GM21447 (cell line): ENCODE data around the gene RPL7A.
"Not testable (repeated sequence)": the region's sequence is repeated elsewhere in the genome, so short reads cannot be mapped to it uniquely, and the experiment has no call there.

Experiments
- ATAC-seq: cut with Tn5 transposase; IDR thresholded peaks from one replicate; pipeline ENCODE4 v1.9.1; 2021; ENCODE audit not compliant: unreplicated experiment

RPL7A gene

DNA sequence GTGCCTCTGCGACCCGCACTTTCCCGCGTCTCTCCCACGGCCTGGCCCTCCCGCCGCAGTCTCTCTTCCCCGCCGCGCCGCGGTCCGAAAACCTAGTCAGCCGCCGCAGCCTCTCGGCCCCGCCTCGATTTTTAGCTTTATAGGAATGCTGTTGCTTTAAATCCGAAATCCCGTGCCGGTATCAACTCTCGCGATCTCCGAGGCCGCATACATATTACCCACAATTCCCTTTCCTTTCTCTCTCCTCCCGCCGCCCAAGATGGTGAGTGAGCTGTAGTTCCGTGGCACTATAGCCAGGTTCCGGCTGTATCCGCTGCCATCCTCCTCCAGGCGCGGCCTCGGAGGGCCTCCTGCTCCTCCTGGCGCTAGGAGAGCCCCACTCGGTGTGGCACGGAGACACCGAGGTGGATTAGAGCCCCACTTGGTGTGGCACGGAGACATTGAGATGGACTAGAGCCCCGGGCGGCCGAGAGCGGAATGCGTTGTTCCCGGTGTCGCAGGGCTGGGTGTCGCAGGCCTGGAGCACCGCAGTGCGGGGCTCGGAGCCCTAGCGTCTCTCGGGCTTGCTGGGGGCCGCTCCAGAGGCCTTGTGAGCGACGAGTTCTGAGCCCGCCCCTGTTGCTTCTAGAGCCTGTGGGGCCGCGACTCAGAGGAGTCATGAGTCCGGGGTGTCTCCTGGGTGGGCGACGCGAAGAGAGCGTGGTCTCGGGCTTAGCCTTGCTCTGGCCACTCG lies at the start of gene RPL7A, which contains the start of gene MED22:
Gene RPL7A (plus strand): TSS at position 234 of the 733 bp plus-strand sequence. CDS start 26 bp downstream, at position 260.
Gene MED22 (minus strand): TSS at position 147 of the 733 bp plus-strand sequence. CDS start 1,469 bp downstream, outside the sequence.
- peak; percentile 67 for ATAC-seq

- not testable (repeated sequence) for ATAC-seq
These were observed 48.0 kb upstream of the RPL7A start for GRCh38 chr9:133299996-133300395.

- ATAC-seq, result no peak
These were observed 46.5 kb upstream of the RPL7A start for GRCh38 chr9:133301253-133302230.

DNA sequence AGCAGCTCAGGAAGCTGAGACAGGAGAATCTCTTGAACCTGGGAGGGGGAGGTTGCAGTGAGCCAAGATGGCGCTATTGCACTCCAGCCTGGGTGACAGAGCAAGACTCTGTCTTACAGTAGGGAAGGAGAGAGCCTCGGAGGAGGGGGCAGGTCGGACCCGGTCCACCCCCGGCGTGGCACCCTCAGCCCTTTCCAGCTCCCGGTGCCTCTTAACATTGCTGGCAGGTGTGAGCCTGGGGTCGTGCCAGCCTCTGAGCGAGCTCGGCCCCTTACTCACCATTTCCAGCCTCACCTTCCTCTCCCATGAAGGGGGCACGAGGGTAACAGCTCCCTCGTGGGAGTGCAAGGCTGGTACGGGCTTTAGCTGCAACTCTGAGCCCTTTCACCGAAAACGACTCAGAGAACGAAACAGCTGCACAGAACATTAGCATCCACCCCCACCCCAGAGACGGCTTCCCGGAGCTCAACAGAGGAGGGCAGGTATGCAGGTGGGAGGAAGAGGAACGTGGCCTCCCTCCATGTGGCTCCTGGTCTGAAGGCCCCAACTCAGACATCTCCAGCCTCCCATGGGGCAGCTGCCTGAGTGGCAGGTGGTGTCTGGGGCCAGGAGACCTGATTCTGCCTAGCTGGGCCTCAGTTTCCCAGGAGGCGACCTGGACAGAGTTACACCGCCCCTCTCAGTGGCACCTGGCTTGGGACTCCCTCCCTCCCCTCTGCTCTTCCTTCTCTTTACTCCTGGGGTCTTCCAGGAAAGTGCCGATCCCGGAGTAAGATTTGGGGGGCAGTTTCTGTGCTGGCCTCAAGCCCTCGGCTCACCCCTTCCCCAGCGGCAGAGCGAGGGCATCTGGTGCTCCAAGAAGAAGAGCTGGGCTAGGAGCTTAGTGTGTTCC lies 44.5 kb upstream of the RPL7A start:
- no peak for ATAC-seq

DNA sequence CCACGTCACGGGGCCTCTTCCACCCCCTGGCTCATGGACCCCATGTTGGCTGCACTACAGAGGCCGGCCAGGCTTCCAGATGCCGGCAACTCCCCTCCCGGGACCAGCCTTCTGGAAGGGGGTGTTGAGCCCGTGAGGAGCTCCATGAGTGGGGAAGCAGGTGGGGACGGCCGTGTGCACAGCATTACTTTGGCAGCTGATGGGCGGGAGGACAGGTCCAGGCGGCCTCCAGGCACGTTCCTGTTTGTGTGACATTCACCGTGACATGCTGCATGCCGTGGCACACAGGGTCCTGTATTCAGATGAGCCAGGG lies 43.9 kb upstream of the RPL7A start:
- no peak for ATAC-seq

GRCh38 chr9:133304477-133305377 lies 43.3 kb upstream of the RPL7A start:
- no peak for ATAC-seq

DNA sequence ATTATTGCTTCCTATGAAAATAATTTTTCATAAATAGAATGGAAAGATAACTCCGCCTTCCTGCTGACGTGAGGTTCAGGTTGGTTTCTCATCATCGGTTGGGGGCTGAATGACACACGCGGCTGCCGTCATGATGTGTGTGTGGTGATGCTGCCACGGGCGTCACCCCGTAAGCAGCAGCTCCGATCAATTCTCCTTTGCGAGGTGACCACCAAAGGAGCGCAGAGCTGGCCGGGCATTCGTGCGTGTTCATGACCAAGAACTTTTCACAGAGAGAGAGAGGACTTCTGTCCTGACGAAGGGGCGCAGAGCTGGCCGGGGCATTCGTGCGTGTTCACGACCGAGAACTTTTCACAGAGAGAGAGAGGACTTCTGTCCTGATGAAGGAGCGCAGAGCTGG lies 42.3 kb upstream of the RPL7A start:
- ATAC-seq, result no peak

DNA sequence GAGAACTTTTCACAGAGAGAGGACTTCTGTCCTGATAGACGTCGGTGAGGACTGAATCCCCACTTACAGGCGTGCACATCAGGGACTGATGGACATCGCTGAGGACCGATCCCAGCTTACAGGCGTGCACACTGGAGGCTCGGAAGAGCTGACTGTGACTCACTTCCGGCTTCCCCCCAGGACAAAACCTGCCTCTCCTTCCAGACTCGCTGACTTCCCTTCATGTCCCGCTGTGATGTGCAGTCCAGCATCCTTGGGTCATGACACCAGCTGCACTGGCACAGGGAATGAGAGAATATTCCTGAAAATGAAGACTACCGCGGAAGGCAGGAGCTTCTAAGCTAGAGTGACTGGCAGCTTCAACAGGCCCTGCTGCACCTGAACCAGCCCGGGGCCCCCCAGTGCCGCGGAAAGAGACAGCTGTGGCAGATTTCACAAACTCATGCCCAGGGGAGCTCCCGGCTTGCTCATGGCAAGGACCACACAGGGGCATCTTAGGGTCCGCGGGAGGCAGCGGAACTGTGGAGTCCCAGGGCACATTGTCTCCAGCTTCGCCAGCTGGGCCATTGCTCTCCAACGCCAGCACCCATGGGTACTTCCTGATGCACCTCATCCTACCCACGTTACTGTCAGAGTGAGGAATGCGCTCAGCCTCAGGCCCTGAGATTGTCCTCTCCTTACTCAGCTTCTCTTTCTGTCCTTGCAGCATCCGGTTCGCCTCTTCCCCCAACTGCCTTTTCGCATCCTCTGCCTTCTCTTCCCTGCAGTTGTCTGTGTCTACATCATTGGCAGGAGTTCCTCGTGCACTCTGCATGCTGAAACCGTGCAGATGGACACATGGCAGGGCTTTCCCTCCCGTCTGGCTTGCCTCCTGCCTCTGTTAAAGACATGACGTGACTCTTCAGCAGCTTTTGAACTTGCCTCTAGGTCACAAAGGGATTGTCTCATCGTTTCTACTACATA lies 41.5 kb upstream of the RPL7A start:
- ATAC-seq, result no peak

GRCh38 chr9:133307301-133307700 lies 40.7 kb upstream of the RPL7A start:
- no peak for ATAC-seq

DNA sequence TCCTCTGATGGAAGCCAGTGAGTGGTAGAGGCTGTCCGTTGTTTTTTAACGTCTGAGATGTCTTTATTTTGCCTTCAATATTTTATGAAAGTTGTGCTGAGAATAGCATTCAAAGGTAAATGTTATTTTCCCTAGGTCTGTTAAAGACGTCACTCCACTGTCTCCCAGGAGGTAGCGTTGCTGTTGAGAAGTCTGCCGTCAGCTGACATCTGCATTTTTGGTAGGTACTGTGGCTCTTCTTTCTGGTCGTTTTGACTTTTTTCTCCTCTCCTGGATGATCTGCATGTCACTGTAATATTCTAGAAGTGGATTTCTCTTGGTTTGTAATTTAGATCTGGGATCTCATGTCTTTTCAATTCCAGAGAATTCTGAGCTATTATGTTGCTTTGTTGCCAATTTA lies 38.4 kb upstream of the RPL7A start:
- ATAC-seq, result no peak

DNA sequence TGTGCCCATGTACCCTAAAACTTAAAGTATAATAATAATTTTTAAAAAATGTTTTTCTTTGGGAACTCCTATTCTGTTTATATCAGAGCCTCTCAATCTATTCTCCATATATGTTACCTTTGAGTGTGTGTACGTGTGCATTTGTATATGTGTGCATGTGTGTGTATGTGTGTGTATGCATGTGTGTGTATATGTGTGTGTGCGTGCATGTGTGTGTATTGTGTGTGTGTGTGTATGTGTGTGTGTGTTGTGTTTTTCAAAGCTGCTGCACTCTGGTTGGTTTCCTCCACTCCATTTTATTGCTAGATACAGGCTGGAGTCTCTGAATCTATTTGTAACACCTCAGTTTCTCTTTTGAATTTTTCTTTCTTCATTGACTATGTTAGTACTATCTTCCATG lies 32.0 kb upstream of the RPL7A start:
- no peak for ATAC-seq

- not testable (repeated sequence) for ATAC-seq
These were observed 30.5 kb upstream of the RPL7A start for GRCh38 chr9:133317551-133317950.

DNA sequence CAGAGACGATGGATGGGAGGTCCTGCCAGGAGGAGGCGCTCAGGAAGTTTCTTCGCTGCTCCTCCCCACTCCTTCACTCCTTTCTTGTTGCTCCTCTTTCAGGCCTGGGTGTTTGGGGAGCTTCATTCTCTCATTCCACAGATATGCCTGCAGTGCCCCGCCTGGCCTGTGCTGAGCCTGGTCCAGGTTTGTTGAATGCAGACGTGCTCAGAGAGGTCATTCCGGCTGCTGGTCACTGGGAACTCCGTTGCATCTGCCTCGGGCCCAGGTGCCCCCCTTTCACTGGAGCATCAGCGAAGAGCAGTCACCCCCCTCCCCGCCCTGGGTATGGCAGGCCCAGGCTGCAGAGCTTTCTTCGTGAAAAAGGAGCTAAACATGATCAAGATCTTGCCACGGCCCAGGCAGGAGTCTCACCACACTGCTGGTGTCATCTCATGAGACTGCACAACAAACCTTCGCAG lies 27.6 kb upstream of the RPL7A start:
- ATAC-seq, result no peak

DNA sequence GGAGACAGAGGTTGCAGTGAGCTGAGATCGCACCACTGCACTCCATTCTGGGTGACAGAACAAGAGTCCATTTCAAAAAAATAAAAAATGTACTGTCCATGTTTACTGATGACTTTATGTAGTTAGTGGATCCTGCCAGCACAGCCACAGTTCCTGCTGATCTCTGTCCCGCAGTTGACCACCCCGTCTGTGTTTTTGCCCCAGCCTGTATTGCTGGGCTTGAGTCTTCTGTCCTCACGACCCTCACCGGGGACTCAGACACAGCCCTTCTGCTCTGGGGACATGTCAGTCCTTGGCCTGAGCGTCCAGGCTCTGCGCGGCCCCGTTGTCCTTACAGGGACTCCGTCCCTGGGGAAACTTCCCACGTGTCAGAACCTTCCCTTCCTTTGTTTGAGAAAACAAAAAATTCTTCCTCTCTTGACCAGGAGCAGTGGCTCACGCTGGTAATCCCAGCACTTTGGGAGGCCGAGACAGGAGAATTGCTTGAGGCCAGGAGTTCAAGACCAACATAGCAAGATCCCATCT lies 26.5 kb upstream of the RPL7A start:
- ATAC-seq, result no peak

- no peak for ATAC-seq
These were observed 25.3 kb upstream of the RPL7A start for GRCh38 chr9:133322701-133323100.

DNA sequence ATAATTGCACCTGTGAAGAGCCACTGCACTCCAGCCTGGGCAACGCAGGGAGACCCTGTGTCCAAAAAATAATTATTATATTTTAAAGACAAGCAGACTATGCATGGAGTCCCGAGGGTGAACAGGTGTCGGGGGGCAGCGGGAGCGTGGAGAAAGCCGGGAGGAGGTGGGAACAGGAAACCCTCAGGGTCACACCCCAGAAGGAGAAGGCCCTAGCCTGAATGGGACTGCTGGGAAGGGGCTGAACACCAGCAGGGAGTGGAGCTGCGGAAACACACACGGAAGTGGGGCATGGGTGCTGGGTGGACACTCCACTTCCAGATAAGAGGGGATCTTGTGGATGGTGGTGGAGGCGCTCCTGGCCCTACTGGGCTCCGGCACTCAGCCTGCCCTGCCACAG lies 24.8 kb upstream of the RPL7A start:
- no peak for ATAC-seq

GRCh38 chr9:133323991-133324703 lies 23.9 kb upstream of the RPL7A start:
- ATAC-seq, result no peak

DNA sequence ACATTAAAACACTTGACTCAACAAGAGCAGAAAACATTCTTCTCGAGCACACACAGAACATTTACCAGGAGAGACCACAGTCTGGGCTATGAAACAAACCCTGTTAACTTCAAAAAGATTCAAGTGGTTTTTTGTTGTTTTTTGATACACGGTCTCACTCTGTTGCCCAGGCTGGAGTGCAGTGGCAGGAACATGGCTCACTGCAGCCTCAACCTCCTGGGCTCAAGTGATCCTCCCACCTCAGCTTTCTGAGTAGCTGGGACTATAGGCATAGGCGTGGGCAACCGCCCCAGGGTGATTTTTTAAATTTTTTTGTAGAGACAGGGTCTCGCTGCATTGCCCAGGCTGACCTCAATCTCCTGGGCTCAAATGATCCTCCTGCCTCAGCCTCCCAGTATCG lies 21.0 kb upstream of the RPL7A start:
- ATAC-seq, result not testable (repeated sequence)
